Tibial artery (tissue), 4 donors: Measurements from ENCODE around the gene SCGN.

Experiments
- DNase-seq, 2 donors: peaks; one replicate each; pipeline ENCODE4 v3.0.0-alpha.2; 2019
- H3K27ac ChIP-seq, 2 donors: fragments of 200-600 bp; sonication (generic) in 1 of 2; 1 replicate in 1 of 2; 2 replicates in 1 of 2; pipeline ENCODE4 v1.5.1; 2018 to 2019; ENCODE audit warnings: mild to moderate bottlenecking in 1 of 2
- H3K27me3 ChIP-seq, 2 donors: fragments of 200-600 bp; sonication (generic) in 1 of 2; one replicate each; pipeline versions ENCODE4 v1.5.1 to v1.6.0; 2016 to 2019
- H3K36me3 ChIP-seq, 3 donors: fragments of 200-600 bp; sonication (generic) in 2 of 3; one replicate each; pipeline ENCODE4 v1.5.1; 2016 to 2019; ENCODE audit warnings: mild to moderate bottlenecking in 2 of 3
- H3K4me1 ChIP-seq, 4 donors: fragments of 200-600 bp; sonication (generic) in 2 of 4; 1 replicate in 3 of 4; 2 replicates in 1 of 4; pipeline ENCODE4 v1.5.1; 2016 to 2019
- H3K4me3 ChIP-seq, 2 donors: fragments of 200-600 bp; sonication (generic) in 1 of 2; 1 replicate in 1 of 2; 2 replicates in 1 of 2; pipeline ENCODE4 v1.5.1; 2018 to 2019; ENCODE audit warnings: mild to moderate bottlenecking in 2 of 2
- H3K9me3 ChIP-seq, 3 donors: fragments of 200-600 bp; sonication (generic) in 1 of 3; one replicate each; pipeline ENCODE4 v1.5.1; 2016 to 2019
- intact Hi-C: fragments of 100-400 bp; cut with DNase I; formaldehyde crosslinking; loops from one replicate; pipeline ENCODE4 v1.15.0; 2023; ENCODE audit warnings: low total_unique reads
- TF ChIP-seq, protein P1 (sequence below), 2 experiments: fragments of 200-600 bp in 1 of 2; fragments of 450-650 bp in 1 of 2; IDR thresholded peaks; one replicate each; pipeline ENCODE4 v1.5.1; 2017 to 2019; ENCODE audit warnings: antibody characterized with exemption in 2 of 2, mild to moderate bottlenecking in 1 of 2, moderate library complexity in 1 of 2

The SCGN gene

DNA sequence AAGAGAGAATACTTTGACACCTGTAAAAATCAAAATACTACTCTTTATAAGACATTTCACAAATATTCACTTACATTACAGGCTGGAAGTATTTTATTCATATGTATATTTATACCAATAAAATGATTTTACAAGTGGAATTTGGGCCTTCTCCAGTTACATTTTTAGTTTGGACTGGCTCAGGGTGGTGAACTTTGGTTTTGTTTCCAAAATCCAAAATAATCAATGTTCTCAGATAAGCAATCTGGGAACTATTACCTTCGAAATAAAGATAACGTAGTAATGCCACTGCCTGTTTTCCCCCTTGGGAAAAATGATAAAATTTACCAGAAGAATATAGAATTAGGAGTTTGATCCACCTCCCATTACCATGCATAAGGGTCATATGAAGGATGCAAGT, 31.6 kb upstream of the SCGN start:
- peaks cover 0 to 5% (median 0%) of the 10 kb centered on the region in 4 donors for H3K4me1 ChIP-seq
- TF ChIP-seq, protein P1, sequence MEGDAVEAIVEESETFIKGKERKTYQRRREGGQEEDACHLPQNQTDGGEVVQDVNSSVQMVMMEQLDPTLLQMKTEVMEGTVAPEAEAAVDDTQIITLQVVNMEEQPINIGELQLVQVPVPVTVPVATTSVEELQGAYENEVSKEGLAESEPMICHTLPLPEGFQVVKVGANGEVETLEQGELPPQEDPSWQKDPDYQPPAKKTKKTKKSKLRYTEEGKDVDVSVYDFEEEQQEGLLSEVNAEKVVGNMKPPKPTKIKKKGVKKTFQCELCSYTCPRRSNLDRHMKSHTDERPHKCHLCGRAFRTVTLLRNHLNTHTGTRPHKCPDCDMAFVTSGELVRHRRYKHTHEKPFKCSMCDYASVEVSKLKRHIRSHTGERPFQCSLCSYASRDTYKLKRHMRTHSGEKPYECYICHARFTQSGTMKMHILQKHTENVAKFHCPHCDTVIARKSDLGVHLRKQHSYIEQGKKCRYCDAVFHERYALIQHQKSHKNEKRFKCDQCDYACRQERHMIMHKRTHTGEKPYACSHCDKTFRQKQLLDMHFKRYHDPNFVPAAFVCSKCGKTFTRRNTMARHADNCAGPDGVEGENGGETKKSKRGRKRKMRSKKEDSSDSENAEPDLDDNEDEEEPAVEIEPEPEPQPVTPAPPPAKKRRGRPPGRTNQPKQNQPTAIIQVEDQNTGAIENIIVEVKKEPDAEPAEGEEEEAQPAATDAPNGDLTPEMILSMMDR (IDR thresholded peaks at IDR 0.05): no peak
- H3K36me3 ChIP-seq: peaks cover 21 to 29% (median 25%) of the 10 kb centered on the region in 3 donors
- no peaks in the 10 kb centered on the region for H3K27me3 ChIP-seq
- no peaks in the 10 kb centered on the region for H3K9me3 ChIP-seq
- DNase-seq: no peak
- no peak overlapping the region for H3K4me3 ChIP-seq
- intact Hi-C loops: no loop called here
- H3K27ac ChIP-seq: no peak overlapping the region

DNA sequence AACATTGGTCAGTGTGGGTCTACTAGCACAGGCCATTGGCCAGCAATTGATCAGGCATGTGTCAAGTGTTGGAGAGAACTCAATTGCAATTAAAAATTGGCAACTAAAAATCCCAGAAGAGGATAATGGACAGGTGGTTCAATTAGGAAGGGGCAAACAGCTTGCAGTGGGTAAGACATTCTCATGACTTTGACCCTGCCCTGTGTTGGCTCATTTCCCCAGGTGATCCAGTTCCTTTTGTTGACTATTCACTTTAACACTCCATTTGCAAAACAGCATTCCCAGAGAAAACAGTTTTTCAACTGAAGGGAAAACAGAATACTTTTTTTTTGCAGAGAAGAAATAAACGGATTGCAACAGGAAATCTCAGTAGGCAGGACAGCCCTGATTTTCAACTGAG, 28.9 kb upstream of the SCGN start:
- H3K4me1 ChIP-seq: no peaks in the 10 kb centered on the region
- no peaks in the 10 kb centered on the region for H3K9me3 ChIP-seq
- intact Hi-C loops: no loop called here
- TF ChIP-seq, protein P1 (IDR thresholded peaks at IDR 0.05): no peak
- H3K27ac ChIP-seq: no peak overlapping the region
- no peaks in the 10 kb centered on the region for H3K27me3 ChIP-seq
- H3K4me3 ChIP-seq: no peak overlapping the region
- DNase-seq: no peak
- H3K36me3 ChIP-seq: peaks cover 13 to 29% (median 25%) of the 10 kb centered on the region in 3 donors

DNA sequence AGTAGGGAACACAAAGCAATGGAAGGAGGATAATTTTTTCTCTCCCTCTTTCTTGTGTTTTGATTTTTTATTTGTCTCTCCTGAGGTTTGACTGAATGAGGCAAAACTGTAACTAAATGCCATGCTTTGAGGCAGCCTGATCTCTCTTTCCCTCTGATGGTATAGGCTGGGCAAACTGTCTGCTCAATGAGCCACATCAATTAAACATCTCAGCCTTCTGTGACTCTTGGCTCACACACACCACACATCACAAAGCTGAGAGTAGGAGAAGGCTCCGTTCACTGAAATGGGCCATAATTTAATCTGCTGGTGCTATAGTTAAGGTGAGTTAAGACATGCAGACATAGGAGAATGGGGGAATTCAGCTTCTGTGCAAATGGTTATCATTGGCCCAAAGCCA, 28.1 kb upstream of the SCGN start:
- H3K4me1 ChIP-seq: no peaks in the 10 kb centered on the region
- H3K4me3 ChIP-seq: no peak overlapping the region
- DNase-seq: no peak
- H3K36me3 ChIP-seq: peaks cover 12 to 27% (median 20%) of the 10 kb centered on the region in 3 donors
- intact Hi-C loops: no loop called here
- H3K27ac ChIP-seq: no peak overlapping the region
- H3K27me3 ChIP-seq: no peaks in the 10 kb centered on the region
- TF ChIP-seq, protein P1 (IDR thresholded peaks at IDR 0.05): no peak
- H3K9me3 ChIP-seq: no peaks in the 10 kb centered on the region

DNA sequence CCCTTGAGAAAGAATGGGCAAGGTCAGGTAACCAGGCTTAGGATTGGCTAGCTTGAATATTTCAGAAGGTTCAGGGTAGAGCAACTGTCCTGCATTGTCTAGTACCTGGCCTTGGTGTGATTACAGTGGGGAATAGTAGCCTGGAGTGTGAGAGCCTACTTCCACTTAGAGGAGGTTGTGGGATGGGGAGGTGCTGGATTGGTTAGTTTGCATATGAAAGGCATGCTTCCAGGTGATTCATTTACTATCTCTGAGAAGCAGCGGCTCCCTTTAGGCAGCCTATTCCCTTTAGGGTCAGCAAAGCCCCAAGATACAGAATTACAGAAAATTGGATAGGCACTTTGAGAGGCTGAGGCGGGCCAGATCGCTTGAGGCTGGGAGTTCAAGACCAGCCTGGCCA, 25.0 kb upstream of the SCGN start:
- TF ChIP-seq, protein P1 (IDR thresholded peaks at IDR 0.05): no peak
- Histone ChIP-seq H3K4me1 (no peaks in the 10 kb centered on the region), H3K4me3 (no peak overlapping the region), H3K27ac (no peak overlapping the region), H3K9me3 (no peaks in the 10 kb centered on the region), H3K36me3 (no peaks in the 10 kb centered on the region), H3K27me3 (peaks cover 0 to 16% of the 10 kb centered on the region in 2 donors)
- intact Hi-C loops: no loop called here
- no peak for DNase-seq

DNA sequence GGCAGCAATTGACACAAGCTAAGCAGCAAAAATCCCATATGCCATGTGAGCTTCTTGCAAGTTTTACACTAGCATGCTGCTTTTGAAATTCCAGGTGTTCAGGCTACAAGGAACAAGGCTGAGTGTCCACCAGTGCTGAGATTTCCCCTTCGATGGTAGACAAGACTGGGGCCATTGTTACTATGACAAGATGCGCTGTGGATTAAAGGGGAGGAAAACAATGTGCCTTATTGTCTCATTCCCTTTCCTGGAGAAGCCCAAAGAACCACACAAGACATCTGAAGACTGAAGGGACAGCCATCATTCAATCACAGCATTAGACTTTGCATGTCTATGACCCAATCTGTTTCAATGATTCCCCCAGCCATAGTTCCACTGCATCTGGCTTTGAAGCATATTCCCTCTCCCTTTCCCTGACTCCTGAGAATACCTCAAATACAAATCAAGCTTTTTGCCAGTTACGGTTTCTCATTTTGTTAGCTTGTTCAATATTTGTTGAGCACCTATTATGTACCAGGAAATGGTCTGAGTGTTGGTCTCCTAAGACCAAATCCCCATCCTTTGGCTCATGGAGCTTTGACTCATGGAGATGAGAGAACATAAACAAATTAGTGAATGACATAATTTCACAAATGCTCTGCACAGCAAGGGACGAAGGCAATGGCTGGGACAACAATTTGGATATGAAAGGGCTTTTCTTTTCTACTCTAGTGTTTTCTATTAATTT, 23.4 kb upstream of the SCGN start:
- Histone ChIP-seq H3K36me3 (no peaks in the 10 kb centered on the region), H3K27me3 (peaks cover 0 to 16% of the 10 kb centered on the region in 2 donors), H3K27ac (no peak overlapping the region), H3K4me3 (no peak overlapping the region), H3K9me3 (no peaks in the 10 kb centered on the region), H3K4me1 (no peaks in the 10 kb centered on the region)
- TF ChIP-seq, protein P1 (IDR thresholded peaks at IDR 0.05): no peak
- DNase-seq: no peak
- intact Hi-C loops: no loop called here
